GM12872 (cell line): ENCODE measurements around the gene HTR1D.

Experiments
- TF ChIP-seq, protein P1 (sequence below): IDR thresholded peaks from 3 replicates; pipeline ENCODE4 v1.5.1; 2011; ENCODE audit warnings: low read depth, mild to moderate bottlenecking, low read length, moderate library complexity; ENCODE audit not compliant: insufficient read depth

HTR1D gene

DNA sequence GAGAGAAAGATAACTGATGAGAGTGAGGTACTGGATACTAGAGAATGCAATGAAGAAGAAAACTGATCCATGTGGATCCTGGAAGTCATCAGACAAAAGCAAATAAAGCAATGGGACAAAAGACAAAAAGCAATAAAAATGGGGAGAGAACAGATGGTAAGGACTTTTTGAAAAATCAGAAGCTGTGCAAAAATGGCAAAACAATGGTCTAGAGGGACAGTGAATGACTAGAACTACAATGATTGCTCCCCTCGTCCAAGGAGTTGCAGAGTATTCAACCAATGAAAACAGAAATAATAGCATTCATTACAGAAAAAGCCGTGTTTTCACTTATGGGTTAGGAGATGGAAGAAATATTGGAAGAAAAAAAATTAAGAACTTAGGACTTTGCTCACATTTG lies 67.2 kb downstream of the HTR1D start:
- TF ChIP-seq, protein P1, sequence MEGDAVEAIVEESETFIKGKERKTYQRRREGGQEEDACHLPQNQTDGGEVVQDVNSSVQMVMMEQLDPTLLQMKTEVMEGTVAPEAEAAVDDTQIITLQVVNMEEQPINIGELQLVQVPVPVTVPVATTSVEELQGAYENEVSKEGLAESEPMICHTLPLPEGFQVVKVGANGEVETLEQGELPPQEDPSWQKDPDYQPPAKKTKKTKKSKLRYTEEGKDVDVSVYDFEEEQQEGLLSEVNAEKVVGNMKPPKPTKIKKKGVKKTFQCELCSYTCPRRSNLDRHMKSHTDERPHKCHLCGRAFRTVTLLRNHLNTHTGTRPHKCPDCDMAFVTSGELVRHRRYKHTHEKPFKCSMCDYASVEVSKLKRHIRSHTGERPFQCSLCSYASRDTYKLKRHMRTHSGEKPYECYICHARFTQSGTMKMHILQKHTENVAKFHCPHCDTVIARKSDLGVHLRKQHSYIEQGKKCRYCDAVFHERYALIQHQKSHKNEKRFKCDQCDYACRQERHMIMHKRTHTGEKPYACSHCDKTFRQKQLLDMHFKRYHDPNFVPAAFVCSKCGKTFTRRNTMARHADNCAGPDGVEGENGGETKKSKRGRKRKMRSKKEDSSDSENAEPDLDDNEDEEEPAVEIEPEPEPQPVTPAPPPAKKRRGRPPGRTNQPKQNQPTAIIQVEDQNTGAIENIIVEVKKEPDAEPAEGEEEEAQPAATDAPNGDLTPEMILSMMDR = no peak

DNA sequence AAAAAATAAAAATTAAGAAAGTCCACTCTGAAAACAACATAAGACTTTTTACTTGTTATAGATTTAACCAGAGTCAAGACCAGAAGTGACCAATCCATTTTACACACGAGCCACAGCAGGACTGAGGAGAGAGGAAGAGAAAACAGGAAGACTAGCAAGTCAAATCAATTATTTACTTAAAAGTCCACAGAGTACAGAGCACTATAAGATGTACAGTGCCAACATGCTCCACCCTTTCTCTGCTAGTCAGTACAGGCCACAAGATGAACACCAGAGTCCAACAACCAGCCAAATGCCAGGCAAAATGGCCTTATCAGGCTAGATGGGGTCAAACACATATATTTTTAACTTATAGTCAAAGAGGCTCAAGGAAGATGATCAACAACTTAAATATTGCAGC lies 68.2 kb downstream of the HTR1D start:
- TF ChIP-seq, protein P1 = no peak

DNA sequence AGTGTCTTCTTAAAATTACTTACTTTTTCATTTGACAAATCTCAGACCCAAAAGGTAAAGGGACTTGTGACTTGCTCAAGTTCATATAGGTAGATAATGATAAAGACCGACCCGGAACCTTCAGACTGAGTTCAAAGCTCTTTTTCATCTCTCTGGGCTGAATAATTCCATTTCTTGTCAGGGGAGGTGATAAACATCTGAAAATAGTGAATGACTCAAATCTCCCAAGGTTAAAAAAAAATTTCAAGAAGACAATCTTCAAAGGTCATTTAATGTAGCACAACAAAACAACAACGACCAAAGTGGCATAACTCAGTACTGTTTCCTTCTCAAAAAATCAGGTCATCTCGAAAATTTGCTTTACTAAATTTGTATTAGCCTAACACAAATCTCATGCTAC lies 69.2 kb downstream of the HTR1D start:
- TF ChIP-seq, protein P1 = no peak
